ENCODE measurements around the gene KCNMA1.

Gene KCNMA1

GRCh38 chr10:77085344-77085743 is 552.3 kb downstream of the KCNMA1 start:
- Histone ChIP-seq H2AFZ (ENCODE audit: low read length) (no peak overlapping the region), H2BK5ac (ENCODE audit: low read length) (no peak overlapping the region), H2AK5ac (ENCODE audit: low read depth, low read length) (no peak overlapping the region), H3K9me3 (replicated peaks in 1 of 2; ENCODE audit: control insufficient read depth in 2 of 2, insufficient read depth in 1 of 2, low read depth in 1 of 2, low read length in 2 of 2) (no peaks in the 10 kb centered on the region), H3K4ac (ENCODE audit: low read length) (no peak overlapping the region), H3K9ac (ENCODE audit: low read depth, low read length, poor library complexity) (no peak overlapping the region), H2BK12ac (ENCODE audit: low read length) (no peak overlapping the region), H3K36me3 (replicated peaks in 1 of 2; ENCODE audit: control insufficient read depth in 2 of 2, insufficient read depth in 2 of 2, low read length in 2 of 2) (no peaks in the 10 kb centered on the region), H3K23ac (ENCODE audit: low read depth, low read length, poor library complexity) (no peak overlapping the region), H3K14ac (ENCODE audit: low read length) (no peak overlapping the region), H3K27ac (replicated peaks; ENCODE audit: low read length) (no peak overlapping the region), H4K91ac (ENCODE audit: low read depth, low read length, poor library complexity) (no peak overlapping the region), H3K4me3 (ENCODE audit: low read length in 2 of 2) (no peak overlapping the region), H2BK120ac (ENCODE audit: low read depth, low read length) (no peak overlapping the region), H3K79me1 (ENCODE audit: low read depth, low read length) (no peaks in the 10 kb centered on the region), H3K4me1 (ENCODE audit: control insufficient read depth in 2 of 2, insufficient read depth in 1 of 2, low read depth in 1 of 2, low read length in 2 of 2) (peaks cover 3 to 4% of the 10 kb centered on the region in 2 donors), H3K18ac (ENCODE audit: low read length) (no peak overlapping the region), H2BK15ac (ENCODE audit: low read length) (no peak overlapping the region), H3K27me3 (ENCODE audit: control insufficient read depth in 3 of 3, insufficient read depth in 3 of 3, low read depth in 1 of 3, low read length in 3 of 3) (no peaks in the 10 kb centered on the region), H4K8ac (ENCODE audit: low read depth, low read length) (no peak overlapping the region), H3K4me2 (ENCODE audit: insufficient read depth, low read length, poor library complexity, severe bottlenecking) (no peak overlapping the region)
- WGBS, 2 donors (ENCODE audit: extremely low coverage in 2 of 2, insufficient read length in 2 of 2, insufficient replicate concordance in 1 of 2), result no CpG with 5 or more reads among the region's 4 CpGs
- DNase-seq (ENCODE audit: low spot score), result no peak

GRCh38 chr10:77084431-77085144 is 553.0 kb downstream of the KCNMA1 start:
- Histone ChIP-seq H2AFZ (ENCODE audit: low read length) (no peak overlapping the region), H2BK12ac (ENCODE audit: low read length) (no peak overlapping the region), H3K27me3 (ENCODE audit: control insufficient read depth in 3 of 3, insufficient read depth in 3 of 3, low read depth in 1 of 3, low read length in 3 of 3) (no peaks in the 10 kb centered on the region), H3K14ac (ENCODE audit: low read length) (no peak overlapping the region), H2BK15ac (ENCODE audit: low read length) (no peak overlapping the region), H2AK5ac (ENCODE audit: low read depth, low read length) (no peak overlapping the region), H3K4me2 (ENCODE audit: insufficient read depth, low read length, poor library complexity, severe bottlenecking) (no peak overlapping the region), H4K91ac (ENCODE audit: low read depth, low read length, poor library complexity) (no peak overlapping the region), H3K9ac (ENCODE audit: low read depth, low read length, poor library complexity) (no peak overlapping the region), H3K79me1 (ENCODE audit: low read depth, low read length) (no peaks in the 10 kb centered on the region), H2BK5ac (ENCODE audit: low read length) (no peak overlapping the region), H2BK120ac (ENCODE audit: low read depth, low read length) (no peak overlapping the region), H3K36me3 (replicated peaks in 1 of 2; ENCODE audit: control insufficient read depth in 2 of 2, insufficient read depth in 2 of 2, low read length in 2 of 2) (no peaks in the 10 kb centered on the region), H3K4me3 (ENCODE audit: low read length in 2 of 2) (no peak overlapping the region), H3K27ac (replicated peaks; ENCODE audit: low read length) (no peak overlapping the region), H3K4ac (ENCODE audit: low read length) (no peak overlapping the region), H3K4me1 (ENCODE audit: control insufficient read depth in 2 of 2, insufficient read depth in 1 of 2, low read depth in 1 of 2, low read length in 2 of 2) (peaks cover 3 to 4% of the 10 kb centered on the region in 2 donors), H4K8ac (ENCODE audit: low read depth, low read length) (no peak overlapping the region), H3K23ac (ENCODE audit: low read depth, low read length, poor library complexity) (no peak overlapping the region), H3K18ac (ENCODE audit: low read length) (no peak overlapping the region), H3K9me3 (replicated peaks in 1 of 2; ENCODE audit: control insufficient read depth in 2 of 2, insufficient read depth in 1 of 2, low read depth in 1 of 2, low read length in 2 of 2) (no peaks in the 10 kb centered on the region)
- no CpG with 5 or more reads among the region's 12 CpGs for WGBS, 2 donors (ENCODE audit: extremely low coverage in 2 of 2, insufficient read length in 2 of 2, insufficient replicate concordance in 1 of 2)
- DNase-seq (ENCODE audit: low spot score), result no peak

GRCh38 chr10:77082601-77083252 is 554.9 kb downstream of the KCNMA1 start:
- Histone ChIP-seq H2BK5ac (ENCODE audit: low read length) (no peak overlapping the region), H3K14ac (ENCODE audit: low read length) (no peak overlapping the region), H3K18ac (ENCODE audit: low read length) (no peak overlapping the region), H3K4ac (ENCODE audit: low read length) (no peak overlapping the region), H3K4me3 (ENCODE audit: low read length in 2 of 2) (no peak overlapping the region), H4K91ac (ENCODE audit: low read depth, low read length, poor library complexity) (no peak overlapping the region), H3K27ac (replicated peaks; ENCODE audit: low read length) (no peak overlapping the region), H3K27me3 (ENCODE audit: control insufficient read depth in 3 of 3, insufficient read depth in 3 of 3, low read depth in 1 of 3, low read length in 3 of 3) (no peaks in the 10 kb centered on the region), H3K23ac (ENCODE audit: low read depth, low read length, poor library complexity) (no peak overlapping the region), H4K8ac (ENCODE audit: low read depth, low read length) (no peak overlapping the region), H3K4me2 (ENCODE audit: insufficient read depth, low read length, poor library complexity, severe bottlenecking) (no peak overlapping the region), H2AFZ (ENCODE audit: low read length) (no peak overlapping the region), H3K9ac (ENCODE audit: low read depth, low read length, poor library complexity) (no peak overlapping the region), H2BK15ac (ENCODE audit: low read length) (no peak overlapping the region), H3K79me1 (ENCODE audit: low read depth, low read length) (no peaks in the 10 kb centered on the region), H2BK120ac (ENCODE audit: low read depth, low read length) (no peak overlapping the region), H2AK5ac (ENCODE audit: low read depth, low read length) (no peak overlapping the region), H3K4me1 (ENCODE audit: control insufficient read depth in 2 of 2, insufficient read depth in 1 of 2, low read depth in 1 of 2, low read length in 2 of 2) (peaks cover 3 to 4% of the 10 kb centered on the region in 2 donors), H3K36me3 (replicated peaks in 1 of 2; ENCODE audit: control insufficient read depth in 2 of 2, insufficient read depth in 2 of 2, low read length in 2 of 2) (no peaks in the 10 kb centered on the region), H2BK12ac (ENCODE audit: low read length) (no peak overlapping the region), H3K9me3 (replicated peaks in 1 of 2; ENCODE audit: control insufficient read depth in 2 of 2, insufficient read depth in 1 of 2, low read depth in 1 of 2, low read length in 2 of 2) (no peaks in the 10 kb centered on the region)
- no peak for DNase-seq (ENCODE audit: low spot score)
- WGBS, 2 donors (ENCODE audit: extremely low coverage in 2 of 2, insufficient read length in 2 of 2, insufficient replicate concordance in 1 of 2), result no CpG with 5 or more reads among the region's 7 CpGs

- Histone ChIP-seq H3K4me2 (ENCODE audit: insufficient read depth, low read length, poor library complexity, severe bottlenecking) (no peak overlapping the region), H3K27ac (replicated peaks; ENCODE audit: low read length) (no peak overlapping the region), H3K9ac (ENCODE audit: low read depth, low read length, poor library complexity) (no peak overlapping the region), H2BK120ac (ENCODE audit: low read depth, low read length) (no peak overlapping the region), H4K8ac (ENCODE audit: low read depth, low read length) (no peak overlapping the region), H2AFZ (ENCODE audit: low read length) (no peak overlapping the region), H3K36me3 (replicated peaks in 1 of 2; ENCODE audit: control insufficient read depth in 2 of 2, insufficient read depth in 2 of 2, low read length in 2 of 2) (no peaks in the 10 kb centered on the region), H3K9me3 (replicated peaks in 1 of 2; ENCODE audit: control insufficient read depth in 2 of 2, insufficient read depth in 1 of 2, low read depth in 1 of 2, low read length in 2 of 2) (no peaks in the 10 kb centered on the region), H3K14ac (ENCODE audit: low read length) (no peak overlapping the region), H2BK15ac (ENCODE audit: low read length) (no peak overlapping the region), H3K4me3 (ENCODE audit: low read length in 2 of 2) (no peak overlapping the region), H3K4ac (ENCODE audit: low read length) (no peak overlapping the region), H4K91ac (ENCODE audit: low read depth, low read length, poor library complexity) (no peak overlapping the region), H3K27me3 (ENCODE audit: control insufficient read depth in 3 of 3, insufficient read depth in 3 of 3, low read depth in 1 of 3, low read length in 3 of 3) (no peaks in the 10 kb centered on the region), H3K79me1 (ENCODE audit: low read depth, low read length) (no peaks in the 10 kb centered on the region), H2BK12ac (ENCODE audit: low read length) (no peak overlapping the region), H3K18ac (ENCODE audit: low read length) (no peak overlapping the region), H3K4me1 (ENCODE audit: control insufficient read depth in 2 of 2, insufficient read depth in 1 of 2, low read depth in 1 of 2, low read length in 2 of 2) (peaks cover 3 to 4% of the 10 kb centered on the region in 2 donors), H2AK5ac (ENCODE audit: low read depth, low read length) (no peak overlapping the region), H3K23ac (ENCODE audit: low read depth, low read length, poor library complexity) (no peak overlapping the region), H2BK5ac (ENCODE audit: low read length) (no peak overlapping the region)
- no peak for DNase-seq (ENCODE audit: low spot score)
- no CpG with 5 or more reads among the region's 7 CpGs for WGBS, 2 donors (ENCODE audit: extremely low coverage in 2 of 2, insufficient read length in 2 of 2, insufficient replicate concordance in 1 of 2)
Observed at GRCh38 chr10:77081481-77081891, 556.1 kb downstream of the KCNMA1 start.

Data from neuronal stem cell (in vitro differentiated cells).